ENCODE results near the gene CRHR2. TPM values are rescaled to one million over a fixed set of nuclear protein-coding genes. Genes with fewer than 3 reads are reported as not detected.

CRHR2 gene
- total and polyA plus RNA-seq, 7 donors, result under 0.01 TPM; not detected in 6

- TF ChIP-seq EP300 (IDR thresholded peaks at IDR 0.05), result no peak
- TF ChIP-seq POLR2AphosphoS5 (IDR thresholded peaks at IDR 0.05), result no peak
- TF ChIP-seq POLR2A (IDR thresholded peaks at IDR 0.05), result no peak
- TF ChIP-seq CTCF (IDR thresholded peaks at IDR 0.05), result no peak
- WGBS, 2 donors, result 44 to 74% methylated on average over 6 of the region's 6 CpGs
- Histone ChIP-seq H3K9me3 (no peaks in the 10 kb centered on the region), H3K27me3 (no peaks in the 10 kb centered on the region), H3K36me3 (no peaks in the 10 kb centered on the region), H3K4me1 (no peaks in the 10 kb centered on the region), H3K27ac (peak overlapping the region in 1 of 4 donors; percentile 20), H3K4me3 (no peak overlapping the region)
- no peak for DNase-seq
- intact Hi-C loops (cut with DNase I), result no loop called here
These were observed 12.0 kb upstream of the CRHR2 start for GRCh38 chr7:30694218-30694745.

- no peaks in the 10 kb centered on the region for H3K27me3 ChIP-seq
- no peak overlapping the region for H3K27ac ChIP-seq
- H3K4me1 ChIP-seq, result no peaks in the 10 kb centered on the region
- 78 to 83% methylated on average over 4 of the region's 4 CpGs for WGBS, 2 donors
- intact Hi-C loops (cut with DNase I), result no loop called here
- DNase-seq, result no peak
- no peak overlapping the region for H3K4me3 ChIP-seq
- H3K9me3 ChIP-seq, result no peaks in the 10 kb centered on the region
- H3K36me3 ChIP-seq, result no peaks in the 10 kb centered on the region
- TF ChIP-seq CTCF (IDR thresholded peaks at IDR 0.05) (no peak), EP300 (IDR thresholded peaks at IDR 0.05) (no peak), POLR2AphosphoS5 (IDR thresholded peaks at IDR 0.05) (no peak), POLR2A (IDR thresholded peaks at IDR 0.05) (no peak)
These were observed 10.6 kb upstream of the CRHR2 start for GRCh38 chr7:30692882-30693281.

- TF ChIP-seq CTCF (IDR thresholded peaks at IDR 0.05) (no peak), POLR2AphosphoS5 (IDR thresholded peaks at IDR 0.05) (no peak), EP300 (IDR thresholded peaks at IDR 0.05) (no peak), POLR2A (IDR thresholded peaks at IDR 0.05) (no peak)
- H3K36me3 ChIP-seq, result no peaks in the 10 kb centered on the region
- WGBS, 2 donors, result 86 to 91% methylated on average over 10 of the region's 10 CpGs
- intact Hi-C loops (cut with DNase I), result no loop called here
- no peaks in the 10 kb centered on the region for H3K9me3 ChIP-seq
- no peak for DNase-seq
- no peak overlapping the region for H3K4me3 ChIP-seq
- no peaks in the 10 kb centered on the region for H3K27me3 ChIP-seq
- H3K27ac ChIP-seq, result no peak overlapping the region
- H3K4me1 ChIP-seq, result no peaks in the 10 kb centered on the region
These were observed 10.2 kb upstream of the CRHR2 start for GRCh38 chr7:30692438-30692837.

- H3K9me3 ChIP-seq, result no peaks in the 10 kb centered on the region
- intact Hi-C loops (cut with DNase I), result no loop called here
- WGBS, 2 donors, result 92% methylated on average over 7 of the region's 7 CpGs
- no peak overlapping the region for H3K4me3 ChIP-seq
- peaks cover 0 to under 1% (median 0%) of the 10 kb centered on the region in 3 donors for H3K27me3 ChIP-seq
- no peak for TF ChIP-seq POLR2AphosphoS5 (IDR thresholded peaks at IDR 0.05)
- TF ChIP-seq POLR2A (IDR thresholded peaks at IDR 0.05), result no peak
- no peak for TF ChIP-seq EP300 (IDR thresholded peaks at IDR 0.05)
- TF ChIP-seq CTCF (IDR thresholded peaks at IDR 0.05), result no peak
- no peaks in the 10 kb centered on the region for H3K36me3 ChIP-seq
- no peak overlapping the region for H3K27ac ChIP-seq
- DNase-seq, result no peak
- no peaks in the 10 kb centered on the region for H3K4me1 ChIP-seq
These were observed 7.8 kb upstream of the CRHR2 start for GRCh38 chr7:30690011-30690410.

- intact Hi-C loops (cut with DNase I), result no loop called here
- Histone ChIP-seq H3K4me1 (no peaks in the 10 kb centered on the region), H3K36me3 (no peaks in the 10 kb centered on the region), H3K9me3 (no peaks in the 10 kb centered on the region), H3K27ac (no peak overlapping the region), H3K27me3 (peaks cover 0 to 11% (median 0%) of the 10 kb centered on the region in 3 donors), H3K4me3 (no peak overlapping the region)
- 29 to 50% methylated on average over 5 of the region's 5 CpGs for WGBS, 2 donors
- no peak for DNase-seq
- no peak for TF ChIP-seq POLR2A (IDR thresholded peaks at IDR 0.05)
- no peak for TF ChIP-seq CTCF (IDR thresholded peaks at IDR 0.05)
- TF ChIP-seq POLR2AphosphoS5 (IDR thresholded peaks at IDR 0.05), result no peak
- no peak for TF ChIP-seq EP300 (IDR thresholded peaks at IDR 0.05)
These were observed 6.5 kb upstream of the CRHR2 start for GRCh38 chr7:30688718-30689221.

Data from sigmoid colon (tissue), 7 donors.